NCI-H774 (cell line): Measurements from ENCODE around the gene TOX3.

Experiments
- DNase-seq: peaks from one replicate; lab custom pipeline; 2025; lab: John Stamatoyannopoulos, UW

The TOX3 gene

DNA sequence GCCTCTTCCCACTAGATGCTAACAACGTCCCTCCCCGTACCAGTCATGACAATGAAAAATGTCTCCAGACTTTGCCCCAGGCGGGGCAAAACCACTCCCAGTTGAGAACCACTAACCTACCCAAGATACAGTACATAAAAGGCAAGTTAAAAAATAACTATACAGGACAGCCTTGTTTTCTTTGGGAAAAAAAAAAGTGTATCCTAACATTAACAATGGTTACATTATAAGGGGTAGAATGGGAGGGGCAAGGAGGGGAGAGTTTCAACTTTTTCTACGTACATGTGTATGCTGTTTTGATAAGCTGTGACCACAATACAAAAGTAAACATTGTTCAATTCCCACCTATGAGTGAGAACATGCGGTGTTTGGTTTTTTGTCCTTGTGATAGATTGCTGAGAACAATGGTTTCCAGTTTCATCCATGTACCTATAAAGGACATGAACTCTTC is 94.9 kb downstream of the TOX3 start:
- DNase-seq: no peak

DNA sequence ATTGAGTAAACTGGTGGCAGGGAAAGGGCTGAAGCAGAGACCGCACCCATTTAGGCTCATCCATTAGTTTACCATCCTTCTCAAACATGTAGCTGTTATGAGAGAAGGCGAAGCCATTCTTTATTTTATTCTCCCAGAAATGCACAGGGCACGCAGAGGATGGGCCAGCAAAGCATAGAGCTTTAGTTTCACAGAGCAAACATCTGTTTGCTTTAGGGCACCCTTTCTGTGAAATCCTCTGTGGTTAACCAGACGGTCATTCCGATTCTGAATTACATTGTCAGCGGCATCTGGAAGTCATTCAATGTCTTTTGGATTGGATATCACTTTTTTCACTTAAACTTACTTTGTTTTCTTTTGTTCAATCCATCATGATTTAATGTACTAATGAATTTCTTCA is 96.0 kb downstream of the TOX3 start:
- DNase-seq: no peak

DNA sequence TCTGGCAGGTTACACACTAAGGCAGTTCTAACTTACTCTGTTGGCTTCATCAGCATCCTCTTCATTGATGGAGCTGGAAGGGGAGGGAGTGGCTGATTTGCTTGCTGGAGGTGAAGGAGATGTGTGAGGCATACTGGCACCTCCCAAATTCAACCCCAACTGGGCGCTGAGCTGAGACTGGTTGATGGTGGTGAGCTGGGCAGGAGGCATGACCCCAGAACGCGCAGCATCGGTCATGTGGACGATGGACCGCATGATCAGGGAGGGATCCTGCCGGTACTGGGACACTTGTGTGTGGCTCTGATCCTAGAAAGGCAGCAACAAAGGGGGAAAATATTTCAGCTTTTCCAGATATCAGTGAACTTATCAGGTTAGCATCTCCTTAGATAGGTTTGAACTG is 96.7 kb downstream of the TOX3 start:
- DNase-seq: no peak

GRCh38 chr16:52446080-52446479 is 100.9 kb downstream of the TOX3 start:
- DNase-seq: no peak

DNA sequence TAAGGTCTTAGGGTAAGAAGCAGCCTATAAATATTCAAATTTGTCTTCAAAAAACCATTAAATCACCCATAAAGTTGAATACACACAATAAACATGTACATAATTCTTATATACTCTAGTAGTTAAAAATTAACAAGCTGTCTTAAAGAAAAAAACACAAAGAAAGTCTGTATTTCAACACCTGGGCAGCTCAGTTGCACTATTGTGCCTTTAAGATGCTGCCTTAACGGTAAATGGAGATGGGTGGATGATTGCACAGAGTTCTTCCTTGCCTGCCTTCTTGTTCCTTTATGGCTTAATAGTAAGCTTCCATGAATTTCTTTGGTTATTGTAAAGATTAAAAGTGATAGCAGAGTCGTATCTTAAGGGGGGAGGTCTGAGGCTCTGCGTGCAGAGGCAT is 105.1 kb downstream of the TOX3 start:
- DNase-seq: no peak

DNA sequence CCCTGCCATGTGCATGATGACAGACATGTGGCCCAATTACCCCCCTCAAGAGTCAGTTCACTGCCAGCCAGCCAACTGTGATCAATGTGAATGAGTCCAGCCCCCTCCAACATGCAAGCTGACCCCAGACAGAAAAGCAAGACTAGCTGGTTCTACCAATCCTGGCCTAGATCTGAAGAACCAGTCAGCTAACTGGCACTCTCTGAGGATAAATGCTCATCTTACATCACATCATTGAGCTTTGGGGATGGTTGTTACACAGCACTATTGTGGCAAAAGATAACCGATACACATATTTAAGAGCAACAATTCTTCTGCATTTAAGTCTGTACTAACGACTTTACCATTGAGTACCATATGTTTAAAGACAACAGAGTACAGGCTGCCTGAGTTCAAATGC is 106.7 kb downstream of the TOX3 start:
- no peak for DNase-seq

DNA sequence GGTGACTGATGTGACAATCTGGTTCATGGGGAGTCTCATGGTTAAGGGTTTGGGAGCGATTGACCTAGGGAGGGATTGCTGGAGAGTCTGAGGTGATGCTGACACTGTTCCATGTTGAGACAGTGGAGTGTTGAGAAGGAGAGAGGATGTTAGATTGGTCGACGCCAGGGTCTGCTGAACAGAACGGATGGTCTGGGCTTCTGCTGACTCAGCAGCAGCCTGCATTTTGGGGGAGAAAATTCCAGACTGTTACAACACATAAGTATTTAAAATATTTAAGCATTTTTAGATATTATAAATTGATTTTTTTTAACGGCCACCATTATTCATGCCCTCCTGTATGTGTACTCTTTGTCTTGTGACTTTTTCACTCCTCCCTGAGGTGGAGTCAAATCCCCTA is 107.2 kb downstream of the TOX3 start:
- DNase-seq: no peak

- no peak for DNase-seq
These were observed 107.7 kb downstream of the TOX3 start for GRCh38 chr16:52439171-52439701.

GRCh38 chr16:52437277-52437670 is 109.7 kb downstream of the TOX3 start:
- DNase-seq: no peak

DNA sequence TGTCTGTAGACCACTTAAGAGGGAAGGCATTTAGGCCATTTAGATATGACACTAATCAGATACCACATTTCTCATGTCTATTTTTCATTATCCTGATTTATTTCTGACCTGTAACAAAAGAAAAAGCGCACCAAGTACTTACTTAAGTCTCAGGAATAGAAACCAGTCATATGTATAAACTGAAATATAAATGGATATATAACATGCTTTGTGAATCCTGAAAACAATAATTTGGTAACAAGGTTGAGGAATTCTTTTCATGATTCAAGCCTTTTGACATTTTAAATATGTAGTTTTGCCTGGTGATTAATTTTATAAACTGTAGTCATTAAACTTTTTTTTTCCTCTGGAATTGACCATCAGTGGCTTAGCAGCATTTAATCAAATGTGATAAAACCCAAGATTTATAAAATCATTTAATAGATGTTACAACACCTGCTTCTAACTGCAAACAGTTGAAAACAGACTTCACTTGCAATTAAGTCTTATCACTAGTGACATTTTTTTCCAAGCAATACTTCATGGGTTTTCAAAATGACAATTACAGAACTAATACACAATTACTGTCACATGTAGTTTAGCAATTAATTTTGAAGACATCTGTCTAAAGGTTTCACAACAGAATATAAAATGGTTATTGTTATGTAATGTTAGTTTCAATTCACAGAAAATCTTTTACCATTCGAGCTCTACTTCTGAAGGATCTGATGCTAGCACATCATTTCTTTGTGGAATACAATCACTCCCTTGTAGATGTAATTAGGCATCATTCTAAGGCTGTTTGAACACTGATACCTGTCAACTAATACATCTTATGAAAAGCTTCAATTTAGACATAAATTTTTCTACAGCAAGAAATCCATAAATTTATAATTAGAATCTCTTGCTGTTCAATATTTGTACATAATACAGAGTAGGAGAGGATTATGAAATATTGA is 110.3 kb downstream of the TOX3 start:
- no peak for DNase-seq

GRCh38 chr16:52434224-52434623 is 112.7 kb downstream of the TOX3 start:
- no peak for DNase-seq

- no peak for DNase-seq
These were observed 113.3 kb downstream of the TOX3 start for GRCh38 chr16:52433643-52434042.

- no peak for DNase-seq
These were observed 122.4 kb downstream of the TOX3 start for GRCh38 chr16:52424591-52424990.

DNA sequence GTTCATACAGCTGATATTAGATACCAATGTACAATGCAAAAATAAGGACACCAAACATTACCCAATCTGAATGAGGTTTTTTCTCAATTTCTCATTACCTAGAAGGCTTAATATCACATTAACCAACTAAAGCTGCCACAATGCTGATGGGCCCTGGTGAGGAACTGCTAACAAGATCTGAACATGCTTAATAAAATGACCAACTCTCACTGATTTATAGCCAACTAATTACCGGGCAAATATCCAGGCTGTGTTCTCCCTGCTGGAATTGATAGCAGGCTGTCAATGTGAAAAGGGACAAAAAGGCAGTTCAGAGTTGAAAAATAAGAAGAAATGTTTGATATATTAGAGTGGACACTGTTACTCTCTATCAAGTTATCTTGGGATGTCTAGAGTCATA is 124.6 kb downstream of the TOX3 start:
- DNase-seq: no peak

DNA sequence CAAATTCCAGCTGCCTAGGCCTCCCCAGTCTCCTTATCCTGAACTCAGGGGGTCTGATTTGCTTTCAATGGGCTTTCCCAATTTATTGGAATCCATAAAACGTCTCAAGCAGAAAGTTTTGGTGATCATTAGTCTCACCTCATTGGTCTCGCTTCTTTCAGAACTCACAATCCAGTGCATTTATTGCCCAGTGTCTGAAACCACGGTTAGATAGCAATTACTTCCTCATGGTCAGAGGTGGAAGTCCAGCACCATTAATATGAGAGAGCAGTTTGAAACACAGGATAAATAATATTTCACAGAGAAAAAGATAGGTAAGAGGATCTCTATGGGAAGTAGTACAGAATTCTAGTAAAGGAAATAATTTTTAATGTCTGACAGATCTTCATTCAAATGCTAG is 128.7 kb downstream of the TOX3 start:
- DNase-seq: no peak

- no peak for DNase-seq
These were observed 130.1 kb downstream of the TOX3 start for GRCh38 chr16:52416888-52417287.

DNA sequence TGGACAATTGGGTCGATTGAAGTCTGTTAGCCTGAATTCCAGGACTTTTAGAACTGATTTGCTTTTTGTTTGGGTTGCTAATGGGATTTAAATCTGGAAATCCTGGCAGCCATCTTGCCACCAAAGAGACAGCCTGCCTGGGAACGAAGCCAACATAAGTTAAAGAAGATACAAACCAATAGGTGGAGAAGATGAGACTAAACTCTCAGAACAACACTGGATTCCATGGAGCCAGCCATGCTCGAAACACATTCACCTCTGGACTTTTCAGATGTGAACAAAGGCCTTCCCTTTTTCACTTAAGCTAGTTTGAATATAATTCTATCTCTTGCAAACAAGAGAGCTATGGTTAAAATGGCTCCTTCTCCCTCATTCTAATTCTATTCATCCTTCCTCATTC is 135.9 kb downstream of the TOX3 start:
- DNase-seq: no peak

DNA sequence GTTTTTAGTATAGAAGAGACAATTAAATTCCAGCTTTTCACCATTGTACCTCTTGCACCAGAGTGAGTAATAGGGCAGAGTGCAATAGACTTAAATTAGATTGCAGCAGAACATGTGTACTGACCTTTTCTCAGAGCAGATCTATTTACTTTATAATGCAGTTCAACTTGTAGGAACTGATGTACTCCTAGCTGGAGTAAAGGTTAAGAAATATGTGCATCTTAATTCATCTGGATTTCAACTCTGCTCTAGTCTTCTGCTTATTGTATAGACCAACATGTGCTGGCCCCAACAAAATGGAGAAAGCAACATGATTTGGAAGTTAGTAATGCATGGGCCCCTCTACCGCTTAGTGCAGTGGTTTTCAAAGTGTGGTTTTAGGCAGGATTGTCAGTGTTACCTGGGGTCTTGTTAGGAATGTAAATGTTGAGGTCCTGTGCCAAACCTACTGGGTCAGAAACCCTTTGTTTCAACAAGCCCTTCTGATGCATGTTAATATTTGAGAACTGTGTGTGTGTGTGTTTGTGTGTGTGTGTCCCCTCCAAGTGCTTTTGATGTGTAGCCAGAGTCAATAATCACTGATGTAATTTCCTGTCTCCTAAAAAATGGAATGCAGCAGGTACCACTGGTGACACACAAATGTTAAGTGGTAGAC is 138.6 kb downstream of the TOX3 start:
- peak; percentile 11 for DNase-seq

GRCh38 chr16:52407778-52408177 is 139.2 kb downstream of the TOX3 start:
- no peak for DNase-seq

GRCh38 chr16:52405441-52405840 is 141.5 kb downstream of the TOX3 start:
- no peak for DNase-seq

GRCh38 chr16:52404546-52404945 is 142.4 kb downstream of the TOX3 start:
- DNase-seq: no peak

GRCh38 chr16:52399116-52399515 is 147.8 kb downstream of the TOX3 start:
- DNase-seq: no peak

DNA sequence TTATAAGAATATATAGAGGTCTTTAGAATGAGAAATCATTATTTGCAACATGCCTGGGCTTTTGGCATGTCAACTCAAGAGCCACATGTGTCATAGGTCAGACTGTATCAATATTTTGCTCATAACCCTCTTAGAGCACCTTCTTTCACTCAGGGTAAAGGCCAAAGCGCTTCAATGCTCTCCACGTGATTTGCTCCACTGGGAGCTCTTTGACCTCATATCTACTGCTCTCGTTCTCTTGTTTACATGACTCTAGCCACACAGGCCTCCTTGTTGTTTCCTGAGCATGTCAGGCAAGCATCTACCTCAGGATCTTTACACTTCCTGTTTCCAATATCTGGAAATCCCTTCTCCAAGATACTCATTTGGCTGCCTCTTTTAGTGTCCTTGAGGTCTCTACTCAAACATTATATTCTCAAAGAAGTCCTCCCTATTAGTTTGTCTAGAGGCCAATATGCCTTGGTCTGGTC is 148.4 kb downstream of the TOX3 start:
- no peak for DNase-seq
